Fibroblast of peridontal ligament (primary cell): Measurements from ENCODE around the gene COPS9.

Source experiments
- DNase-seq: peaks from one replicate; pipeline ENCODE4 v3.0.0-alpha.2; 2010; ENCODE audit errors: extremely low read depth

The COPS9 gene

GRCh38 chr2:240109386-240109785 lies 26.7 kb downstream of the COPS9 start:
- DNase-seq = no peak

- no peak for DNase-seq
These were observed 28.7 kb downstream of the COPS9 start for GRCh38 chr2:240107477-240107796.

- DNase-seq = no peak
These were observed 29.2 kb downstream of the COPS9 start for GRCh38 chr2:240106765-240107476.

GRCh38 chr2:240105982-240106381 lies 30.1 kb downstream of the COPS9 start:
- DNase-seq = no peak

GRCh38 chr2:240103136-240103535 lies 33.0 kb downstream of the COPS9 start:
- no peak for DNase-seq

- no peak for DNase-seq
These were observed 37.8 kb downstream of the COPS9 start for GRCh38 chr2:240098349-240098748.

GRCh38 chr2:240095556-240096523 lies 40.3 kb downstream of the COPS9 start:
- no peak for DNase-seq

GRCh38 chr2:240089306-240089705 lies 46.8 kb downstream of the COPS9 start:
- DNase-seq = no peak

GRCh38 chr2:240086563-240086962 lies 49.5 kb downstream of the COPS9 start:
- no peak for DNase-seq
